Stimulated activated naive CD4-positive, alpha-beta T cell treated with Interleukin-2 at 50 U/mL for 16 hours (primary cell): ENCODE results near the gene RASSF10.

Experiments
- DNase-seq: peaks from one replicate; lab custom pipeline; 2025; lab: John Stamatoyannopoulos, UW

The RASSF10 gene

GRCh38 chr11:12994476-12994875 is 14.6 kb upstream of the RASSF10 start:
- no peak for DNase-seq

GRCh38 chr11:12995188-12995587 is 13.9 kb upstream of the RASSF10 start:
- DNase-seq = no peak

- DNase-seq = no peak
Observed at GRCh38 chr11:12995823-12996222, 13.3 kb upstream of the RASSF10 start.

DNA sequence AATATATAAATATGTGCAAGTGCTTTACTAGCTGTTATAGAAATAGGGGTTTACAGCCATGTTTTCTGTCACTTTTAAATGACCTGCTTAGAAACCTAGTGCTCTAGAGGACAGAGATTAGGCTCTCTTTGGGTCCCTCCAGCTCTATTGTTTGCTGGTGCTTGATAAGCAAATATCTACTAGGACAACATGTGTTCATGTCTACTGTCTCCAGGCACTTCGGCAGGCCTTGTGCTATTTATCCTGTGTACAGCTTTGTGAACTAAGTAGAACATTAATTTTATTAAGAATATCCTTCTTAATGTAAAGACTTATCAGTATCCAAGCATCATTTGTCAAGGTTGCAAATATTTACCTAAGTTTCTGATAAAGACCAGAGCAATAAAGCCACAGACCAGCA is 11.9 kb upstream of the RASSF10 start:
- DNase-seq = no peak

DNA sequence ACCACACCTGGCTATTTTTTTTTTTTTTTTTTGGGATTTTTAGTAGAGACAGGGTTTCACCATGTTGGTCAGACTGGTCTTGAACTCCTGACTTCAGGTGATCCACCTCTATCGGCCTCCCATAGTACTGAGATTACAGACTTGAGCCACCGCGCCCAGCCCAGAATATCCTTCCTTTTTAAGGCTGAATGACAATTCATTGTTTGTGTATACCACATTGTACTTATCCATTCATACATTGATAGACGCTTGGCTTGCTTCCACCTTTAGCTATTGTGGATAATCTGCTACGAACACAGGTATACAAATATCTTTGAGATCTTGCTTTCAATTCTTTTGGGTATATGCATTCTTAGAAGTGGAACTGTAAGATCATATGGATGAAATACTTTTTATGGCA is 10.8 kb upstream of the RASSF10 start:
- no peak for DNase-seq

GRCh38 chr11:12999597-12999996 is 9.5 kb upstream of the RASSF10 start:
- no peak for DNase-seq

DNA sequence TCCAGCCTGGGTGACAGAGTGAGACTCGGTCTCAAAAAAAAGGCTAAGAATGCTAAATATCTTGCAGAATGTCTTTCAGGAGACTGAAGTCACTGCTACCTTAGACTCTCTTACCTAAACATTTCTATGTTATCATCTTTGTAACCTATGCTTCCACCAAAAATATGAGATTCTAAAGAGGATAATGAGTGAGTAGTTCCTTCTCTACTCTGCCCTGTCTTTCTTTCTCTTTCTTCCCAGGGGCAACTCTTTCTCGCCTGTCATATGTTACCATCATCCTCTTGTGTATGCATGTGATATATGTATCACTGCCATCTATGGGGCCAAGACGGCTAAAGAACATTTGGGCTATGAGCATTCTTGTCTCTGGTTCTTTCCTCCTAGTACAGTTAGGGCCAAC is 9.0 kb upstream of the RASSF10 start:
- DNase-seq = no peak

DNA sequence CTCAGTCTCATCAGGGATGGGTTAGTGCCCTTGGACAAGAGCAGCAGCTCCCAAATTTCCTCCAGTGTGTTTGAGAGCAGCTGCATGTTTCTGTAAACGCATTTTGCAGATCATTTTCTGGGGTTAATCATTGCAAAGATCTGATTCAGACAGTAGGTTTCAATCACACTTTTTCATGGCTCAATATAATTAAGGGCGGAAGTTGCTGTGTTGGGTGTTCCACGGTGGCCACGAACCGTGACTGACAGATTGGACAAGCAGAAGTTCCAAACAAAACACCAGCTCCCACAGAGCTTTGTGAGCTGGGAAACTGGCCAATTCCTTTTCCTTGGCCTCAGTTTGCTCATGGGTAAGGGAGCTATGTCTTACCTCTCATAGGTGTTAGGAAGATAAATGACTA is 8.4 kb upstream of the RASSF10 start:
- no peak for DNase-seq

DNA sequence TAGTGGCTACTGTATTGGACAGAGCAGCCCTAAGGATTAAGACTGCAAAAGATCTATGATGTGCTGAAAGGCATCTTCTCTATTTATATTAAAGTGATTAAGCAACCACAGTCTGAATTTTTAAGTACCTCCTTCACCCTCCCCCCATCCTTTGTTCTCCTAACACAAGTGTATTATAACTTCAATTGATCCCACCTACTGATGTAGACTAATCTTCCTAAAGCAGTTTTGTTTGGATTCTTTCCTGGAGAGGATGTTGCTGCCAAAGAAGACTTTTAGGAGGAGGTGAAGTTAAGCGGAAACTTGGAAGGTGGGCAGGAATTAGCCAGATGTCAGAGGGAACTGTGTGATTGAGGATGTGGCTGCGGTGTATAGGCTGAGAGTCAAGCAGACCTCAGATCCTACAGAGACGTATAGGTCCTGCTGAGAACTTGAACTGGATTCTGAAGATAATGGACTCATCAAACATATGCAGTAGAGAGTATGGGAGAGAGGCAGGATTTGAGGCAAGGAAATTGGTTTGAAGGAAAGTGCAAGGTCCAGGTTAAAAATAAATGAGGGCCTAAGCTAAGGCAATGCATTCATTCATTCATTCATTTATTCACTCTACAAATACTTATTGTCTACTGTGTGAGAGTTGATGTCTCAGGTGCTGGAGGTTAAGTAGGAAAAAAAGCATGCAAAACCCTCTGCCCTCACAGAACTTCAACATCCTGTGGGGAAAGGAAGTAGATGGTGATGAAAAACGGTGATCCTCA is 5.2 kb upstream of the RASSF10 start:
- DNase-seq = no peak

- no peak for DNase-seq
Observed at GRCh38 chr11:13007182-13008060, 1.7 kb upstream of the RASSF10 start.

DNA sequence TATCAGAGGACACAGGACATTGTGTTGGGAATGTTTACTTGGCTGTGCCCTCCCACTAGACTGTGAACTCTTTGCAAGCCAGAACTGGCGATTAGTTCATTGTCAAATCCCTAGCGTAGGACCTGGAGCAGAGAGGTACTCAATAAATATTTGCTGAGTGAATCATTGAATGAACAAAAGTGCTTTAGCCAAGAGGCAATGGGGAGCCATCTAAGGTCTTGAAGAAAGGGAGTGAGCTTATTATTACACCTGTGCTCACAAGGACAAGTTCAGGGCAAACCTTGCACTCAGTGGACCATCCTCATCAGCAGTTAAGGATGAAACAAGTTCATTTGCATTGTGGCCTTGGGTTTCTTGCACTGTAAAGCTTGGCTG is 1.1 kb upstream of the RASSF10 start:
- no peak for DNase-seq

DNA sequence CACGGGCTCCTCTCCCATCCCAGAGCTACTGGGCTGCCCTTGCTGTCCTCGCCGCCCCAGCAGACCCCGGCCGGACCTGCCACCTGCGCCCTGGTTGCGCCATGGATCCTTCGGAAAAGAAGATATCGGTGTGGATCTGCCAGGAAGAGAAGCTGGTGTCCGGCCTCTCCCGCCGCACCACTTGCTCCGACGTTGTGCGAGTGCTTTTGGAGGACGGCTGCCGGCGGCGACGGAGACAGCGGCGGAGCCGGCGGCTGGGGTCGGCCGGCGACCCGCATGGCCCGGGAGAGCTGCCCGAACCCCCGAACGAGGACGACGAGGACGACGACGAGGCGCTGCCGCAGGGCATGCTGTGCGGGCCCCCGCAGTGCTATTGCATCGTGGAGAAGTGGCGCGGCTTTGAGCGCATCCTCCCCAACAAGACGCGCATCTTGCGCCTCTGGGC is 382 bp downstream of the RASSF10 start:
- DNase-seq = no peak

- DNase-seq = no peak
Observed at GRCh38 chr11:13009921-13010748, 1.0 kb downstream of the RASSF10 start.

GRCh38 chr11:13010749-13011465 is 1.8 kb downstream of the RASSF10 start:
- DNase-seq = no peak

DNA sequence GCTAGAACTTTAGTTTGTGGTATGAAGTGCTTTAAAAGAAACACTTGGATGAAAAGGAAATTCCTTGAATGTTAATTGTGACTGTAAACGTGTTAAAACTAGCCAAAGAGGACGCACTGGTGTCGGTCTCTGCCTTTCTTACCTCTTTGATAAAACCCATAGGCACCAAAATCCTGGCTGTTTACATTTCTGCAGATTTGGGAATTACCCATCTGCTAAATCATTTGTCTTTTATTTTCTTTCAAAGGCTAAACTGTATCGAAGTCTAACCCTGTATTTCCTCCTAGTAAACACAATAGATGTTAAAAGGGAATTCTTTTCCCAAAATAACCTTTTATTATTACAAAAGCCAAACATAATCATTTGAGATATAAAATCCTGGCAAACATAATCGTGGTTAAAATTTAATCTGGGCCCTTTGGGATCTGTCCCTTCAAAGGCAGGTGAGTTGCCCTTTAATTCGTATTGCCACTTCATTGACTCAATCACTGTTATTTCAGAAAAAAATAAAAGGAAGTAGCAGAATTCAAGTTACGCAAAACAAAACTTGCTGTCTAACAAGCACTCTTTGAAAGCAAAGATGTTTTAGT is 2.4 kb downstream of the RASSF10 start:
- DNase-seq = no peak

DNA sequence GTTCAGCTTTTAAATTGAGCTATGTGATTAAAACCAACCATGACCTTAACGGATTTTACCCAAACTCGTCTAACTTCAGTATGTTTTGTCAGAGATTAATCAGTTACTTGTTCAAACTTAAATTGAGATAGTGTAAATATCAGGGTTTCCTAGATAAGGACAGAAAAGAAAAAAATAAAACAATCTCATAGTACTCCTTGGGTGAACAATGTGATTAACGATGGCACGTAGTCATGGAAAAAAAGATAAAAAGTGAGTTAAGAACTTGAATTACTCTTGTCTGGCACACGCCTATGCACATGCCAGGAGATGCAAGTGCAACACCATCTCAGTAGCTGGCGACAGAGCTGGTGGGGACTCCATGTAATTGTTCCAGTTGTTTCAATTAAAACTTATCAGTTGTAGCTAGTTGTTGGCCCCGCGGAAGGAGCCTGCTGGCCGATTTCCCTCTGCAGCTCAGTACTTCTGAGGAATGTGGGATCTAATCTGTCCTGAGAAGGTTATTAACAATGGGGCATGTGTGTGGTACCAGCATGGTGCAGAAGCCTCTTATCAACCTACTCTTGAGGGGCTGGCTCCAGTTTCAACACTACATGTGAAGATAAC is 3.0 kb downstream of the RASSF10 start:
- DNase-seq = no peak

DNA sequence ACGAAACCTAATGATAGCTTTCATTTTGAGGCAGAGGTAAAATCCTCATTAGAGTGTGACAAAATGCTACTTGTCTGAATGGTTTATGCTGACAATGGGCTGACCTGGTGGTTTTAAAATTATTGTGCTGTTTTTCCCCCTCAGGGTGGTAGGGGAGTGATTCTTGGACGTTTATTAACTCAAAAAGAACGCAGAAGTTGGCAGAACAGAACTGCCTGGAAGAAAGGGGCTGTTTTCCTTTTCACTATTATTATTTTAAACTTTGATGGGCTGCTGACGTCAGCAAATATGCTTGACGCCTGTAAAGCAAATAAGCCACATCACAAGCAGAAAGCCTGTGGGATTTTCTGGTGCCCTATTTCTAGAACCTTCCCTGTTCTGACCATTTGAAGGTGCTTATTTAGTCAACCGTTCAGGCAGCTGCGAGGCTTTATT is 4.0 kb downstream of the RASSF10 start:
- DNase-seq = no peak

DNA sequence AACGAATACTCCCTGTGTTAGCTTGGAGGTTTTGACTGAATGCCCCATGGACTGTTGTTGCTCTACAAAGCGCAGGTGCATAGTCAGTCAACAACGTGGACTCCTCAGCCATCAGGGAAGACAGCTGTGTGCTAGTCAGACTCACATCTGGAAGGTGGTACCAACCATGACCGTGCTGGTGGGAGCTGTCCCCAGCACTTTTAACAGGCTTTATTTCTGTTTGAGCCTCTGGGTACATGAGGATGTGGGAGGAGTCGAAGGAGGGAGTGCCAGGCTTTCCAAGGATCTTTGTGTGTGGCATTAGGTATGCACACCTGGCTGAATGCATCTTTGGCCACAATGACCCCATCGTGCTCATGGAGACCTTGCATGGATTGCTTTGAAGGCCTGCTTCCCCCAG is 6.6 kb downstream of the RASSF10 start:
- DNase-seq = no peak

- DNase-seq = no peak
Observed at GRCh38 chr11:13016415-13016814, 7.3 kb downstream of the RASSF10 start.

GRCh38 chr11:13019313-13019712 is 10.2 kb downstream of the RASSF10 start:
- no peak for DNase-seq

GRCh38 chr11:13023423-13023822 is 14.3 kb downstream of the RASSF10 start:
- DNase-seq = no peak
